Caco-2 (cell line): Measurements from ENCODE around the gene PLEKHA1. TPM values are rescaled to one million over a fixed set of nuclear protein-coding genes. Genes with fewer than 3 reads are reported as not detected.

ENCODE experiments used
- BruUV-seq: library from RNA; stranded (reverse); fragments of 400-500 nt; replicated peaks from 2 replicates; lab custom pipeline; 2021; lab: Mats Ljungman, UMichigan
- CTCF ChIA-PET: fragments of 300-600 bp; sonication (Branson Sonifier 250); formaldehyde crosslinking; loops from one replicate; lab custom pipeline; 2022; ENCODE audit warnings: antibody characterized with exemption; lab: Charles Lee
- POLR2A ChIA-PET: fragments of 300-600 bp; sonication (Branson Sonifier 250); formaldehyde crosslinking; loops from one replicate; lab custom pipeline; 2022; ENCODE audit warnings: antibody characterized with exemption; lab: Charles Lee
- DNase-seq, 2 experiments: peaks; one replicate each; pipeline versions ENCODE4 v3.0.0 to v3.0.0-alpha.2; 2020 to 2022
- H3K27me3 ChIP-seq: replicated peaks from 2 replicates; pipeline ENCODE4 v1.6.0; 2011; ENCODE audit warnings: low read length; ENCODE audit not compliant: control insufficient read depth, insufficient read depth
- H3K36me3 ChIP-seq: 2 replicates; pipeline ENCODE4 v1.5.1; 2011; ENCODE audit warnings: low read length; ENCODE audit not compliant: control insufficient read depth, insufficient read depth
- H3K4me1 ChIP-seq: fragments of 250-450 bp; sonication (Bioruptor Pico); 2 replicates; pipeline ENCODE4 v1.5.1; 2020; ENCODE audit warnings: mild to moderate bottlenecking
- H3K4me3 ChIP-seq: 2 replicates; pipeline ENCODE4 v1.5.1; 2011; ENCODE audit warnings: low read depth, mild to moderate bottlenecking, control low read depth, low read length
- H3K9me3 ChIP-seq: fragments of 250-450 bp; sonication (Bioruptor Pico); 2 replicates; pipeline ENCODE4 v1.5.1; 2020; ENCODE audit warnings: mild to moderate bottlenecking, moderate library complexity
- H3K27ac Mint-ChIP-seq: one replicate; pipeline ENCODE4 v1.8.0; 2022; ENCODE audit warnings: mixed read lengths; ENCODE audit not compliant: unreplicated experiment
- H3K27me3 Mint-ChIP-seq: one replicate; pipeline ENCODE4 v1.8.0; 2022; ENCODE audit warnings: mixed read lengths; ENCODE audit not compliant: insufficient read depth, unreplicated experiment
- H3K36me3 Mint-ChIP-seq: one replicate; pipeline ENCODE4 v1.8.0; 2022; ENCODE audit warnings: mild to moderate bottlenecking, mixed read lengths; ENCODE audit not compliant: insufficient read depth, unreplicated experiment
- H3K4me1 Mint-ChIP-seq: one replicate; pipeline ENCODE4 v1.8.0; 2022; ENCODE audit warnings: low read depth, mixed read lengths; ENCODE audit not compliant: unreplicated experiment
- H3K4me3 Mint-ChIP-seq: one replicate; pipeline ENCODE4 v1.8.0; 2022; ENCODE audit warnings: mild to moderate bottlenecking, moderate library complexity, mixed read lengths; ENCODE audit not compliant: unreplicated experiment
- H3K9me3 Mint-ChIP-seq: one replicate; pipeline ENCODE4 v1.8.0; 2022; ENCODE audit warnings: mixed read lengths; ENCODE audit not compliant: unreplicated experiment
- intact Hi-C: fragments of 100-400 bp; cut with micrococcal nuclease; formaldehyde crosslinking; loops from one replicate; pipeline ENCODE4 v1.10.0; 2022; ENCODE audit not compliant: unreplicated experiment
- total RNA-seq: library from RNA; stranded (reverse); gene quantifications from 2 replicates; pipeline ENCODE4 v1.2.3, GENCODE V29; 2022
- TF ChIP-seq, protein P1 (sequence below), 2 experiments: fragments of 200-600 bp in 1 of 2; IDR thresholded peaks; 1 replicate in 1 of 2; 2 replicates in 1 of 2; pipeline versions ENCODE4 v1.5.1 to v1.8.0; 2011 to 2022; ENCODE audit warnings: antibody characterized with exemption in 1 of 2, control low read depth in 1 of 2, inconsistent platforms in 1 of 2, low read depth in 1 of 2, low read length in 1 of 2, mild to moderate bottlenecking in 1 of 2, moderate library complexity in 1 of 2; ENCODE audit not compliant: insufficient read depth in 1 of 2, severe bottlenecking in 1 of 2, unreplicated experiment in 1 of 2

PLEKHA1 gene
- total RNA-seq, 1 experiment from 2014 or later: 48.4 TPM

DNA sequence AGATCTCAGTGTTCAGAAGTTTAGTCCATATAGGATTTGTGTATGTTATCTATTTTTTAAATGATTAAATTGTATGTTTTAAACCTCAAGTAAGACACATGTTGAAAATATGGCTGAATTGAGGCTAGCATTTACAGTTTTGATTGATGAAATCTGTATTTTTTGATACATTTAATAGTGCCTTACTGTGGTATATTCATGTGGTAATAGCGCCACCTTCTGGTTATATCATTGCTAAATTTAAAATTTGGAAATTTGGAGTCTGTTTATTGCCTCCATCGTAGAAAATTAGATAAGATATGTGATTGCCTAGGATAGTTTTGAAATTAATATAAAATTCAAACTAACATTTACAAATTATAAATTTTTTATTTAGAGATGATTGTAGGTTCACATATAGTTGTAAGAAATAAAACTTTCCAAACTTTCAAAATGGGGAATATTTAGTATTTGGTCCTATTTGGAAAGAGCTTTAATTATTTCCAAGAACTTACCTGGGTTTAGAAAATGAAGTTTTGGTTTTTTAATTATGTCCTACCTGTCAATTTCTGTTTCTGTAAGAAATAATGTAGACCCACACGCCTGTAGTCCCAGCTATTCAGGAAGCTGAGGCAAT is 60.8 kb downstream of the PLEKHA1 start:
- H3K9me3 ChIP-seq: no peaks in the 10 kb centered on the region
- H3K4me3 ChIP-seq: no peak overlapping the region
- Mint-ChIP-seq H3K4me3 (no peak overlapping the region), H3K27ac (no peak overlapping the region), H3K36me3 (peaks cover 18% of the 10 kb centered on the region), H3K4me1 (no peaks in the 10 kb centered on the region), H3K9me3 (no peaks in the 10 kb centered on the region), H3K27me3 (no peaks in the 10 kb centered on the region)
- peak in 1 of 2 experiments; percentile 49 for DNase-seq
- ChIA-PET CTCF (interaction anchor here (0.6 to 4.1 kb wide), 7 partner anchors 61 to 167 kb away, joined by 3 to 46 read pairs (median 5); partner anchors contain the start of gene PLEKHA1), POLR2A (no interaction called here)
- no peaks in the 10 kb centered on the region for H3K36me3 ChIP-seq
- no TSS peak for BruUV-seq
- intact Hi-C loops: loop anchor here (1.0 kb wide), 2 partner anchors 93 to 136 kb away; no protein-coding TSS in a partner anchor
- no peaks in the 10 kb centered on the region for H3K27me3 ChIP-seq
- H3K4me1 ChIP-seq: no peaks in the 10 kb centered on the region
- TF ChIP-seq, protein P1, sequence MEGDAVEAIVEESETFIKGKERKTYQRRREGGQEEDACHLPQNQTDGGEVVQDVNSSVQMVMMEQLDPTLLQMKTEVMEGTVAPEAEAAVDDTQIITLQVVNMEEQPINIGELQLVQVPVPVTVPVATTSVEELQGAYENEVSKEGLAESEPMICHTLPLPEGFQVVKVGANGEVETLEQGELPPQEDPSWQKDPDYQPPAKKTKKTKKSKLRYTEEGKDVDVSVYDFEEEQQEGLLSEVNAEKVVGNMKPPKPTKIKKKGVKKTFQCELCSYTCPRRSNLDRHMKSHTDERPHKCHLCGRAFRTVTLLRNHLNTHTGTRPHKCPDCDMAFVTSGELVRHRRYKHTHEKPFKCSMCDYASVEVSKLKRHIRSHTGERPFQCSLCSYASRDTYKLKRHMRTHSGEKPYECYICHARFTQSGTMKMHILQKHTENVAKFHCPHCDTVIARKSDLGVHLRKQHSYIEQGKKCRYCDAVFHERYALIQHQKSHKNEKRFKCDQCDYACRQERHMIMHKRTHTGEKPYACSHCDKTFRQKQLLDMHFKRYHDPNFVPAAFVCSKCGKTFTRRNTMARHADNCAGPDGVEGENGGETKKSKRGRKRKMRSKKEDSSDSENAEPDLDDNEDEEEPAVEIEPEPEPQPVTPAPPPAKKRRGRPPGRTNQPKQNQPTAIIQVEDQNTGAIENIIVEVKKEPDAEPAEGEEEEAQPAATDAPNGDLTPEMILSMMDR (IDR thresholded peaks at IDR 0.05; ENCODE audit: insufficient read depth in 1 of 2, low read depth in 1 of 2, low read length in 1 of 2, severe bottlenecking in 1 of 2, unreplicated experiment in 1 of 2): peak; percentile 45 to 87

DNA sequence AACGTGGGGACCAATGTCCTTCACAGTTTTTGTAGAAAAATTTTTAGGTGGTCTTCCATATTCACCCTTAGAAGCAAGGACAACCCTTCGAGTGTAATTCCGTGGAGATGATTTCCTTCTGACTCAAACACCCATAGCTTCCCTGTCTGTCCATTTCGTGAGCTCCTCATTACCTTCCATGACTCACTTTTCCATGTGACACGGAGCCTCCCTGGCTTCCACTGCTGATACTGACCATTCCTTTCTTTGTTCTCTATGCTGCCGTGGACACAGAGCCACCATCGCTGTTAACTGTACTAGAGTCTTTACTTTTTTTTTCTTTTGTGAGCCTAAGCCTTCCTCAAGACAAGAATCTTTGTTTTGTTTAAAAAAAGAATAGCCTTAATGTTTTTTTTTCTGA is 67.5 kb downstream of the PLEKHA1 start:
- peaks cover 9% of the 10 kb centered on the region for H3K4me1 Mint-ChIP-seq
- H3K36me3 Mint-ChIP-seq: peaks cover 16% of the 10 kb centered on the region
- BruUV-seq: no TSS peak
- Histone ChIP-seq H3K9me3 (no peaks in the 10 kb centered on the region), H3K4me3 (no peak overlapping the region), H3K4me1 (0 out of 2 replicates have a peak, but pooled peaks cover 4% of the 10 kb centered on the region), H3K36me3 (no peaks in the 10 kb centered on the region), H3K27me3 (no peaks in the 10 kb centered on the region)
- DNase-seq: no peak
- TF ChIP-seq, protein P1 (IDR thresholded peaks at IDR 0.05; ENCODE audit: insufficient read depth in 1 of 2, low read depth in 1 of 2, low read length in 1 of 2, severe bottlenecking in 1 of 2, unreplicated experiment in 1 of 2): no peak
- no peaks in the 10 kb centered on the region for H3K9me3 Mint-ChIP-seq
- intact Hi-C loops: no loop called here
- H3K27ac Mint-ChIP-seq: peak overlapping the region; percentile 16
- POLR2A ChIA-PET: no interaction called here
- no peak overlapping the region for H3K4me3 Mint-ChIP-seq
- CTCF ChIA-PET: interaction anchor here (0.7 to 1.1 kb wide), 2 partner anchors 118 to 143 kb away, joined by 3 to 4 read pairs; no protein-coding TSS in a partner anchor
- H3K27me3 Mint-ChIP-seq: no peaks in the 10 kb centered on the region

DNA sequence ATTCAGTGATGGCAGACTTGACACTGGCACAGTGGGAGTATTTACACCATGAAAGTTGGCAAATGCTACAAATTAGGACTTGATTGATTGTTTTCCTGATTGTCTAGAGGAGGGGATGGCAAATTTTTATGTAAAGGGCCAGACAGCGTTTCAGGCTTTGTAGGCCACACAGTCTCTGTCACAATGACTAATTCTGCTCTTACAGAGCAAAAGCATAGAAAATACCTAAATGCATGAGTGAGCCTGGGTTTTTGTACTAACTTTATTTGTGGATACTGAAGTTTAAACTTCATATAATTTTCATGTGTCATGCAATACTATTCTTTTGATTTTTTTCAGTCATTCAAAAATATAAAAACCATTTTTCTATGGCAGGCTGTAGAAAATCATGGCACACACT is 71.0 kb downstream of the PLEKHA1 start:
- peaks cover 8% of the 10 kb centered on the region; the same call in 1 of the 2 replicates for H3K4me1 ChIP-seq
- TF ChIP-seq, protein P1 (IDR thresholded peaks at IDR 0.05; ENCODE audit: insufficient read depth in 1 of 2, low read depth in 1 of 2, low read length in 1 of 2, severe bottlenecking in 1 of 2, unreplicated experiment in 1 of 2): no peak
- Mint-ChIP-seq H3K27ac (no peak overlapping the region), H3K27me3 (no peaks in the 10 kb centered on the region), H3K4me3 (no peak overlapping the region), H3K9me3 (no peaks in the 10 kb centered on the region), H3K4me1 (peaks cover 12% of the 10 kb centered on the region), H3K36me3 (peaks cover 6% of the 10 kb centered on the region)
- CTCF ChIA-PET: no interaction called here
- no peak overlapping the region for H3K4me3 ChIP-seq
- POLR2A ChIA-PET: no interaction called here
- intact Hi-C loops: no loop called here
- BruUV-seq: no TSS peak
- H3K27me3 ChIP-seq: no peaks in the 10 kb centered on the region
- H3K9me3 ChIP-seq: no peaks in the 10 kb centered on the region
- H3K36me3 ChIP-seq: no peaks in the 10 kb centered on the region
- no peak for DNase-seq
